GM21723 (cell line): ENCODE data around the gene L3MBTL1.

Experiments used
- ATAC-seq: cut with Tn5 transposase; IDR thresholded peaks from one replicate; pipeline ENCODE4 v1.9.1; 2021; ENCODE audit warnings: mild to moderate bottlenecking, moderate library complexity; ENCODE audit not compliant: unreplicated experiment

L3MBTL1 gene

DNA sequence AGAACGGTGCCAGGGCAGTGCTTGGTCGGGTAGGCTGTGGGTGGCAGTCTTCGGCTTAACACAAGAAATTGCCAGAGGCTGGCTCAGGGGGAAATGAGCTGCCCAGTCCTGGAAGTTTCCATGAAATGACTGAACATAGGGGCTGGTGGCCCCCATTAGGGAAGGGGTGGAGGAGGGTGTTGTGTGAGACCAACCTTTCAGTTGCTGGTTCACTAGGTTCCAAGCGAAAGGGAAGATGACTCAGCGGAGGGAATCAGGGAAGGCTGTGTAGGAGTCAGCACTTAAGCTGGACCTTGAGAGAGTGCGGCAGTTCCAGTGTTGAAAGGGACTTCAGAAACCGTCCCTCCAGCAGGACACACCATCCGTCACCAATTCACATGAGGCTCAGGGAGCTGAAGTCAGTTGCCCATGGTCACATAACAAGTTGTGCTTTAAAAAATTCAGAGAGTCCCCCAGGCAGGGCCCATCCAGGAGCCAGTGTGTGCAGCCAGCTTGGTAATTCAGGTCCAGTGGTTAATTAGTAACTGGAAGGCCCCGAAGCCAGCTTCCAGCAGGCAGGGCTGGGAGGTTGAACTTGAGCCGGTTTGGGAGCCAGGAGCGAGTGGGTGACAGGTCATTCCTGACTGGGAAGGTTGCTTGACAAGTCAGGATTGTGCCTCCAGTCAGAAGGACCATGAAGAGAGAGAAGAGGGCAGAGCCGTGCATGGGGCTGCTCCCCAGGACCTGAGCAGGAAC lies 51.1 kb downstream of the L3MBTL1 start, which contains the start of gene SGK2:
Gene SGK2 (plus strand): TSS at position 616 of the 735 bp plus-strand sequence. CDS start 7,469 bp downstream, outside the sequence.
- ATAC-seq: no peak

DNA sequence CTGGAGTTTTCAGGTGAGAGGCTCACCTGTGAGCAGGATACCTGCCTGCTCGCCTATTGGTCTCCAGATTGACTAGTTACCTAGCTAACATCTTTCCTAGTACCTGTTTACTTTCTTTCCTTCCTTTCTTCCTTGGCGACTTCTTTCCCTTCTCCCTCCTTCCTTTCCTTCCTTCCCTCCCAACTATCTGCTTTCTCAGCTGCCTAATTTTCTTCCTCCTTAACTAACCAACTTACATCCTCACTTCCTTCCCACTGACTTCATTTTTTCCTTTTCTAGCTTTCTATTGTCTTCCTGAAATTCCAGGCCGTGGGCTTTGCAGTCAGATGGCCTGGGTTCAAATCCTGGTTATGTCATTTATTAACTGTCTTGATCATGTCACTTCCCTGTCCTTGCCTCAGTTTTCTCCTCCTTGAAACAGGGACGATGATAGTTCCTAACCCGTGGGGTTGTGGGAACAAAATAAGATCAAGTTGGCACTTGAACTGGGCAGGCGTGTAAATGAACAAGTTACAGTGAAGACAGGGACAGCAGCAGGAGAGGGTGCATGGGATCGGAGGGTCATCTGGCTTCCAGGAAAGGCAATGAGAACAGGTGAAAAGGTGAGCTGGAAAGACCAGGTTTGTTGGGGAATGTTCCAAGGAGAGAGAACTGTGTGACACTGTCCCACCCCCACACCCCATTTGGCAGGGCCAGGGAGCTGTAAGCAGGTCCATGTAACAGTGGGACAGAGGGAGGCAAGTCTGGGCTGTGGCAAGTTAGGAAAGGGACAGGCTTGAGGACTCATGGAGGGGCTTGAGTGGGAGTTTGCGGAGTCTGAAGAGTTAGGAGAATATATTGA lies 51.9 kb downstream of the L3MBTL1 start:
- ATAC-seq: no peak

DNA sequence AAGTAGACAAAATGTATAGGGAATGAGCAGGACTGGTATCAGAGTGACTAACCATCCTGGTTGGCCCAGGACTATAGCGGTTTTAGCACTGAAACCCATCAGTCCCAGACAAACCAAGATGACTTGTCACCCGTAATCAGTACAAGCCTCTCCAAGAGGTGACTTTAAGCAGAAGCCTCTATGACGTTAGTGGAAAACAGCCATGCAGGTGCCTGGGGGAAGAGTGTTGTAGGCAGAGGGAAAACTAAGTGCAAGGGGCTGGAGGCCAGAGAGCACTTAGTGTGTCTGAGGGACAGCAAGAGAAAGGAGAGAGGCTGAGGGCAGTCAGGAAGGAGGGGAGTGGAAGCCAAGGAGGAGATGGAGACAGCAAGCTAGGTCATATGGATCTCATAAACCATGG lies 53.5 kb downstream of the L3MBTL1 start:
- ATAC-seq: no peak

DNA sequence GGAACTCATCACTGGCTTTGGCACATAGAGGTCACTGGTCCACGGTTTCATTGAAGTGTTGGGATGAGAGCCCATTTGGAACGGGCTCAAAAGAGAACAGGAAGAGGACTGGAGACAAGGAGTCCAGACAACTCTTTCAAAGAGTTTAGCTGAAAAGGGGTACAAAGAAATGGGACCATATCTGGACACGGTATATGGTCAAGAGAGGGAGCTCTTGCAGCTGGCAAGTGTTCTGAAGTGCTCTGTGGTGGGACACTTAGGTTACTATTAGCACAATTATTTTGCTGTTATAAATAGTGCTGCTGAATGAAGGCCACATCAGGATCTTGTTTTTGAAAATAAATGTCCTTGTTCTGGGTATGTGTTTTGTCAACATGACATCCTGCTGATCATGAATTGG lies 55.9 kb downstream of the L3MBTL1 start:
- ATAC-seq: no peak

DNA sequence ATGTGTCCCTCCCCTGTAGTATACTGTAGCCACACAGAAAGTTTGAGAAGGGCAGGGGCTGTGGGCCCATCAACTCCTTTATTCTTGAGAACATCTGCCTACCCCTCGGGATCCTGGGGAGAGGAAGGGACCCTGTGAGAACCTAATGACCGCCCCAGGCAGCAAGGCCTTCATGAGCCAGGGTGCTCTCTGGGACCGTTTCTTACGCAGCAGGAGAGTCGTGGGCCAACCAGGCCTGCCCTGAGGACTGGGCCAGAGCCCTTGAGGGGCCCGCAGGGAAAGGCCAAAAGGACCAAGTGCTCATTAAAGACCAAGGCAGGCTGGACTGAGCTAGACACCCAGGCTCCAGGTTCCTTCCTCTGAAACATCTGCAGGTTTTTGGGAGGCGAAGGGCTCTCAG lies 56.5 kb downstream of the L3MBTL1 start:
- ATAC-seq: no peak

DNA sequence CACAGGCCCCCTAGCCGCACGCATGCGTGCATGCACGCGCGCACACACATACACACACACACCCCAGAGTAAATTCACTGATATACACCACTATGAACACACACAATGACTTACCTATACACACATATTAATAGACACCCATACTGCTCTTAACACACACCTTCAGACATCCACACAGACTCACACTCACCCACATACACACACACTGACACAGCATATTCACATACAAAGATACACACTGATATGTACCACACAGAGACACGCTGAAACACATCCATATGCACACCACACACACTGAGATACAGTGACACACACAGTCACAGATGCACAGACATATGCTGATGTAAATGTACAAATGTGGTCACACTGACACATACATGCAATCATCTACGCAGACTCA lies 57.0 kb downstream of the L3MBTL1 start:
- ATAC-seq: no peak

DNA sequence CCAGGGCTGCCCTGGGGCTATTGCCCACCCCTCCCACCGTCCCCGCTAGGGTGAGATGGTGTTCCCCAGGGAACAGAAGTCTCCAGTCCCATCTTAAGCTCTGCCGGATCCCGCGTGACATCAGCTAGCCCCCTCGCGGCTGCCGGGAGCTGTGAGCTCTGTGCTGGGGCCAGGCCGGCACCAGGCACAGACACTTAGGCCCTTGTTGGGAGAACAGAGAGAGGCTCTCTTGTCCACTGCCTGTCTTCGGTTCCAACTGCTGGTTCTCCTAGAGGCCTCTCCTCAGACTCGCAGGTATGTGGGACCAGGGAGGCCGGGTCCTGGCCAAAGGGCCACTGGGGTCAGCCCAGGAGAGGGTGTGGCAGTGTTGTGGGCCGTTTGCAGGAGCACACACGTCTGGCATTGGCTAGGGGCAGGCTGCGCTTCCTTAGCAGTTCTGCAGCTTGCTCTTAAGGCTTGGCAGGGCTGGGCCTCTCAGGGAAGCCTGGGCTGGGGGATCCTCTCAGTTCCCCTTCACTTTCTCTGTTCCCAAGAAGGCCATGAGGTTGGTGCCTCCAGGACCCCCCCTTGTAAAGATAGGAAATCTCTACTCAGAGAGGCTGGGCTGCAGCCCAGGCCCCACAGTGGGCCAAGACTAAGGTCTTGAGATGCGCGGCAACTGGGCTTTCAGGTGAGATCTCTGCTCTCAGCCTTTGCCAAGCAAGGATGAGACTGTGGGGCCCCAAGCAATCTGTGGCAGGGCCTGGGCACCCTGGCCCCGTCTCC lies 57.7 kb downstream of the L3MBTL1 start:
- no peak for ATAC-seq

DNA sequence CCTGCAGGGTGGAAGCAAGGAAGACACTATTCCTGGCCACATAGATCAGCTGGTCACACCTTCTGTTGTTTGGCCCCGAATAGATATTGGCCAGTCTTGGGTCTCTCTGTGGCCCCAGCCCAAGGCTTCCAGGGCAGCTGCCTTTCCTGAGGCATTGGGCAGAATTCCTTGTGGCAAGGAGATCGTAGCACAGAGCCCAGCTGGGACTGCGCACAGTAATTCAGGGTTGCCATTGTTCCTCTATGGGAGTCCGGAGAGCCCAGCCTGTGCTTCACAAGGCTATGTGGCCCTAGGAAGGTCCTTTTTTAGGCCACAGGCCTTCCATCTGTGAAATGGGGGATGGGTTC lies 58.2 kb downstream of the L3MBTL1 start:
- no peak for ATAC-seq

DNA sequence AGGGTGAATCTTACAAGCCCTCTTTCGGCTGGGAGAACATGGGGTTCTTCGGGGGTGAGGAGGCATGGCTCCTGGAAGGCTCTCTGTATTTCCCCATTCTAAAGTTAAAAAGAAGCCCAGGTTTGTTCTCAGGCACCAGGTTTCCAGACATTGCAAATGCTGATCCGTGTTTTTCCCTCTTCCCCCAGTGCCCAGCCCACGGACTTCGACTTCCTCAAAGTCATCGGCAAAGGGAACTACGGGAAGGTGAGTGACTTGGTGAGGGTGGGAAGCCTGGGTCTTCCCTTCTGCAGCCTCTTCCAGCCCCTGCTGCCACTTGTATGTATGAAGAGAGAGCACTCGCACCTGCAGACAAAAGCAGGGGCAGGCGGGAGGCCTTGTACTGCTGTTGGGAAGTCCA lies 60.0 kb downstream of the L3MBTL1 start:
- ATAC-seq: no peak

DNA sequence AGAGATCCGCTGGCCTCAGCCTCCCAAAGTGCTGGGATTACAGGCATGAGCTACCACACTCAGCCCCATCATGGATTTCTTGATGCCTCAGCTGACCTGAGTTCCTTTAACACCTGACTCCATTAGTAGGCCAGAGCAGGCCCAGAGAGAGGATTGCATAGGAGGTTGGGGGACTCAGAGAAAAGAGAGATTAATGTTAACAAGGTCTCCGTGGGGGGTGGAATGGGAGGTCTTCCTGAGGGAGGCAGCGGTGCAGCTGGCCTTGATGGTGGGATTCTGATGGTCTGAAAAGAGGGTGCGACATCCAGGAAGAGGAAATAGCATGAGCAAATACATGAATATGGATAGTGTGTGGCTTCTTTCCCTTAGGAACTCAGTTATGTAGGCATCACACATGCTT lies 61.2 kb downstream of the L3MBTL1 start:
- no peak for ATAC-seq

DNA sequence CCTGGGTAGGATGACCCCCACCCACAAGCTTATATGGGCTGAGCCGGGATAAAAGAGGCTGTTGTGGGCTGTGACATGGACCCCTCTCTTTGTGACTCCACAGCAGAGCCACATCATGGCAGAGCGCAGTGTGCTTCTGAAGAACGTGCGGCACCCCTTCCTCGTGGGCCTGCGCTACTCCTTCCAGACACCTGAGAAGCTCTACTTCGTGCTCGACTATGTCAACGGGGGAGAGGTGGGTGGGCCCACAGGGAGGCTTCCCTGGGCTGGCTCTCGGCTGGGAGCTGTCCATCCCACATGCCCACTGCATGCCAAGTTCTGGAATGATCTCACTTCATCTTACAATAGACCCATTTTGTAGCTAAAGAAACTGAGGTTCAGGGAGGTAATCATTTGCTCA lies 61.8 kb downstream of the L3MBTL1 start:
- ATAC-seq: no peak

DNA sequence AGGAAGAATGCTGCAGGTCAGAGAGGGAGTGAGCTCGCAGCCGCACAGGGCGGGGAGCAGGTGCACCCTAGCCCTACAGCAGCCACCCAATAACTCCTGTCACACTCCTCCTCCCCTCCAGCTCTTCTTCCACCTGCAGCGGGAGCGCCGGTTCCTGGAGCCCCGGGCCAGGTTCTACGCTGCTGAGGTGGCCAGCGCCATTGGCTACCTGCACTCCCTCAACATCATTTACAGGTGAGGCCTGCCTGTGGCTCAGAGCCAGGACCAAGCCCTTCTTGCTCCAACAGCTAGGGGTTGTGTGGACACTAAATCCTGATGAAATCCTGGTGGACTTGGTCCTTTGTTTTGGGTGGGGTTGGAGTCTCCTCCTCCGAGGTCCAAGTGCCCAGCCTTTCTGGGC lies 63.0 kb downstream of the L3MBTL1 start:
- no peak for ATAC-seq

DNA sequence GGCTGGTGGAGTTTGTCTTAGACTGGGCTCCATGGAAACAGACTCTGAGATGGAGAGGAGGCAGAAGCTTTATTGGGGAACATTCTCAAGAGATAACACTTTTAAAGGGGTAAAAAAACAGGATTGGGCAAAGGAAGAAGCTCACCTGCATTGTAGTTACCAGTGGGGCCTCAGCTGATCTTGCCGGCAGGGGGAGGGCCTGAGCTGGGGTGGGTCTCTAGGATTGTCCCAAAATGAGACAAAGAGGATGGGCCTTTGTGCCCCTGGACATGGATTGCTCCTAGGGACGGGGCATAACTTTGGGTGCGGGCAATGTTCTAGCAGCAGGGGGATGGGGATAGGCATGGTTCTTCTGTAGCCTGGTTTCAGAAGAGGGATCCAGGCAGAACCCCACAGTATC lies 63.8 kb downstream of the L3MBTL1 start:
- ATAC-seq: no peak

DNA sequence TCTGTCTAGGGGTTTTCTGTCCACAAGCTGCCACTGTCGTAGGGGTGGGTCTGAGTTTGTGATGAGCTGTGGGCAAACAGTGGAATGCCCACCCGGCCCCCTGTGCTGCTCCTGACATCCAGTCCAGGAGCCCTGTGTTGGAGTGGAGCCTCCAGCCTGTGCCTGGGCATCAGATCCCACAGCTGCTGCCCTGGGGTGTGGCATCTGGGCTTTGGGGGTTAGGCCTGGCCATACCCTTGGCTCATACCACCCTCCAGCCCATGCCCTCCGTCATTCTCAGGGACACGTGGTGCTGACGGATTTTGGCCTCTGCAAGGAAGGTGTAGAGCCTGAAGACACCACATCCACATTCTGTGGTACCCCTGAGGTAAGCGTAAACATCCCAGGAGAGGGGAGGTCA lies 64.3 kb downstream of the L3MBTL1 start:
- no peak for ATAC-seq

DNA sequence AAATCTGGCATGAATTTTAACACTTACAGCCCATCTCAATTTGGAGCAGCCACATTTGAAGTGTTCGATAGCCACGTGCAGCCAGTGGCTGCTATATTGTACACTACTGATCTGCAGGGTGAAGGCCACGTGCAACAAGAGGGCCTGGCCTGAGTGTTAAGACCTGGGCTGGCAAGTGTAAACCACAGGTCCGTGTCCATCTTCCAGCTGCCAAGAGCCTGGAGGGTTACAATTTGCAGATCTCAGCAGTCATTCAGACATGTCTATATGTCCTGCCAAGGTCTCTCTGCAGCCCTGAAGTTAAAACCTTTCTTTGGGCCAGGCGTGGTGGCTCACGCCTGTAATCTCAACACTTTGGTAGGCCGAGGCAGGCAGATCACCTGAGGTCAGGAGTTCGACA lies 65.4 kb downstream of the L3MBTL1 start:
- ATAC-seq: no peak

DNA sequence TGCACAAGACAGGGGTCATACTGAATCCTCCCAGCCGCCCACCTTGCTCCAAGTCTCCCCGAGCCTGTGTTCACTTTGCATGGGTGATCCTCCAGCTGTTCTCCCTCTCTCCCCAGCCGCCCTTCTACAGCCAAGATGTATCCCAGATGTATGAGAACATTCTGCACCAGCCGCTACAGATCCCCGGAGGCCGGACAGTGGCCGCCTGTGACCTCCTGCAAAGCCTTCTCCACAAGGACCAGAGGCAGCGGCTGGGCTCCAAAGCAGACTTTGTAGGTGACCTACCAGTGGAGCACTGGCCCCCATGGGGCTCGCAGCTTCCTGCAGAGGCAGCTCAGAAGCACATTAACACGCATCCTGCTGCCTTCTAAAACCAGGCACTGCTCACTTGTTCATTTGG lies 68.6 kb downstream of the L3MBTL1 start:
- ATAC-seq: no peak

DNA sequence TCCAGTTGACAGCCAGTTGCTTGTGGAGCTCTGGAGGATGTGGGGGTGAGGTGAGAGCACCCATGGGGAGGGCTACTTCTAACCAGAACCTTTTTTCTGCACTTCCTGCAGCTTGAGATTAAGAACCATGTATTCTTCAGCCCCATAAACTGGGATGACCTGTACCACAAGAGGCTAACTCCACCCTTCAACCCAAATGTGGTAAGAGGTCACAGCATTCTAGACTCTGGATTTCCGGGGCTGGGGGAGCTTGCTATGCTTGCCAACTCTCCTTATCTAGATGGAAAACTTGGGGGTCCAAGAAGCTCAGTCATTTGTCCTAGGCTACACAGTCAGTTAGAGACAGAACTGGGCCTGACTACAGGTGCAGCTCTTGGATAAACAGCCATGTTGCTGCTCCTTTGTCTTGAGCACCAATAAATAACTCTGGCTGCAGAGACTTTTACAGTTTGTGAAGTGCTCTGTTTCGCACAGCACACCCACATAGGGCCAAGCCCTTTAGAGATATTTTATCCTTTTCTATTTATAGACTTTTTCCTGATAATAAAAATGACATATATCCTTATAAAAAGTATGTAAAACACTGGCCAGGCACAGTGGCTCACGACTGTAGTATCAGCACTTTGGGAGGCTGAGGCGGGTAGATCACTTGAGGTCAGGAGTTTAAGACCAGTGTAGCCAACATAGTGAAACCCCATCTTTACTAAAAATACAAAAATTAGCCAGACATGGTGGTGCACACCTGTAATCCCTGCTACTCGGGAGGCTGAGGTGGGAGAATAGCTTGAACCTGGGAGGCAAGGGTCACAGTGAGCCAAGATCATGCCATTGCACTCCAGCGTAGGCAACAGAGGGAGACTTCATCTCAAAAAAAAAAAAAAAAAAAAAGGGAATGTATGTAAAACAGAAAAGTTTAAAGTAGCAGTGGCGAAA lies 72.6 kb downstream of the L3MBTL1 start:
- no peak for ATAC-seq

DNA sequence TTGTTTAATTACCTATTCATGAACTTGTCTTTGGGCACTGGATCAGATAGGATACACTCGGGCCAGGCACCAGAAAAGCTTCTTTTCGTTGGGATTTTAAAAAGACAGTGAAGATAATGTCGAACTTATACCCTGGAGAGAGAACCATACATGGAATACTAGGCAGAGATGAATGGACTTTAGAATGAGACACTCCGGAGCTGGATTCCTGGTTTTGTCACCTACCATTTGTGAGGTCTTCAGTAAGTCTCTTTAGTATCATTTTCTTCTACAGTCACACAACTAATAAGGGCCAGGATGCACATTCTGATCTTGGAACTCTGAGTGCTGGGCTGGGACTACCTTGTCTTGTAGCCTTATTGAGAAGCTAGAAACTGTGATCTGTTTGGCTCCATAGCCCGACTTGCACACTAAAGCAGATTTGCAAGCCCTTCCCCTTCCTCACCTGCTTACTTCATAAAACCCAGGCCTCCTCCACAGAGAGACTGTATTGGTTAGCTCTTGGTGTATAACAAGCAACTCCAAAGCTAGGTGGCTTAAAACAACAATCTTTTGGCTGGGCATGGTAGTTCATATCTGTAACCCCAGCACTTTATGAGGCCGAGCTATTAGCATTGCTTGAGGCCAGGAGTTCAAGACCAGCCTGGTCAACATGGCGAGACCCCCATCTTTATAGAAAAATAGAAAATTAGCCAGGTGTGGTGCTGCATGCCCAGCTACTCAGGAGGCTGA lies 75.8 kb downstream of the L3MBTL1 start:
- no peak for ATAC-seq

DNA sequence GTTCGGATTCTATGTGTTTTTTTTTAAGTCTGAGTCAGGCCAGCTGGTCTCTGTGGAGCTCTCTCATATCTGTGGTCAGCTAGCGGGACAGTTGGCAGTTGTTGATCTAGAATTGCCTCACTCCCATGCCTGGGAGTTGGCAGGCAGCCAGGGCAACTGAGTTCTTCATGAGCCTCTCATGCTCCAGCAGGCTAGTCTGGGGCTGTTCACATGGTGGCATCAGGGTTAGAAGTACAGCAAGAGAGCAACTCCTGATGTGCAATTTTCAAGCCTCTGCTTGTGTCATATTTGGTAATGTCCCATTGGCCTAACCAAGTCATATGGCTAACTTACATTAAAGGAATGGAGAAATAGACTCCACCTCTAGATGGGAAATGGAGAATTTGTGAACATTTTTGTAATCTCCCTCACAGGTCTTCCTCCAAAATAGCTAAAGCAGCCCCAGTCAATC lies 76.5 kb downstream of the L3MBTL1 start:
- ATAC-seq: no peak
